ENCODE results near the gene CTDNEP1. TPM values are rescaled to one million over a fixed set of nuclear protein-coding genes. Genes with fewer than 3 reads are reported as not detected.

CTDNEP1 gene
- total RNA-seq, 4 donors from 2014 or later: 38.5 to 82.2 (median 65.9) TPM

- Histone ChIP-seq H3K36me3 (no peaks in the 10 kb centered on the region), H3K27ac (no peak overlapping the region), H3K4me3 (no peak overlapping the region), H3K27me3 (peaks cover 0 to 11% of the 10 kb centered on the region in 2 donors), H3K4me1 (peaks cover 0 to 46% (median 16%) of the 10 kb centered on the region in 4 donors), H3K9me3 (no peaks in the 10 kb centered on the region)
- TF ChIP-seq EP300 (IDR thresholded peaks at IDR 0.05): no peak
- no peak for TF ChIP-seq CTCF (IDR thresholded peaks at IDR 0.05)
- no peak for TF ChIP-seq POLR2A (IDR thresholded peaks at IDR 0.05)
- DNase-seq (ENCODE audit: low spot score in 2 of 2): no peak
- WGBS, 2 donors: 26 to 34% methylated on average over 25 to 37 of the region's 37 CpGs
Measured at GRCh38 chr17:7211491-7212273, 39.9 kb downstream of the CTDNEP1 start.

DNA sequence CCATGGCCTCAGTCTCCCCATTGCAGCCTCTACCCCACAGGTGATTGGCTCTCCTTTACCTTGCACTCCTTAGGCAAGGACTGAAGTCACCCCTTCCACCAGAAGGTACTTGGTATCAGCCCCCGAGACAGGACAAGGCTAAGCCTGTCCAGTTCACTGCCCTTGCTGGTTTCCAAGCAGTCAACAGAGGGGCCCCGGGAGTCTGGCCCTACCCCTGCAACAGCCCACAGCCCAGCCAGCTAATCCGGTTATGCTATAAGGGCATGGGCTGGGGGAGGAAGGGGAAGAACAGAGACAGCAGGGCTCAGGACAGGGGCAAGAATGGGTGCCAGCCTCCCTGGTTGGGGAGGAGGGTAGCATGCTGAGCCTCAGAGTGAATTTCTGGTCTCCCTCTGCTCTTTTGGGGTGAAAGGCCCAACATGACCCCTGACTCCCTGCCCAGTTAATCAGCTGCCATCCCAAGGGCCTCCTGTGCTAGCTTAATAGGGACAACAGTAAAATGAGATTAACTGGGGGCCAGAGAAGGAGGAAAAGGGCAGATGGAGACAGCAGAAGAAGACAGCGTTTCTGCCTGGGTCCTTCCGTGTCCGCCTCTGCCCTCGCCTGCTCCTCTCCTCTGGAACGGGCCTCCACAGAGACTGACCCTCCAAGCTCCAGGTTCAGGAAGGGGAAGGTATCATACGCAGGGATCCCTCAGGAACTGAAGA, 42.6 kb downstream of the CTDNEP1 start:
- no peak for DNase-seq (ENCODE audit: low spot score in 2 of 2)
- Histone ChIP-seq H3K36me3 (no peaks in the 10 kb centered on the region), H3K27me3 (peaks cover 0 to 11% of the 10 kb centered on the region in 2 donors), H3K4me1 (peaks cover 0 to 31% (median 5%) of the 10 kb centered on the region in 4 donors), H3K4me3 (no peak overlapping the region), H3K9me3 (no peaks in the 10 kb centered on the region), H3K27ac (no peak overlapping the region)
- TF ChIP-seq CTCF (IDR thresholded peaks at IDR 0.05): no peak
- TF ChIP-seq EP300 (IDR thresholded peaks at IDR 0.05): no peak
- TF ChIP-seq POLR2A (IDR thresholded peaks at IDR 0.05): no peak
- 78 to 84% methylated on average over 9 of the region's 9 CpGs for WGBS, 2 donors

DNA sequence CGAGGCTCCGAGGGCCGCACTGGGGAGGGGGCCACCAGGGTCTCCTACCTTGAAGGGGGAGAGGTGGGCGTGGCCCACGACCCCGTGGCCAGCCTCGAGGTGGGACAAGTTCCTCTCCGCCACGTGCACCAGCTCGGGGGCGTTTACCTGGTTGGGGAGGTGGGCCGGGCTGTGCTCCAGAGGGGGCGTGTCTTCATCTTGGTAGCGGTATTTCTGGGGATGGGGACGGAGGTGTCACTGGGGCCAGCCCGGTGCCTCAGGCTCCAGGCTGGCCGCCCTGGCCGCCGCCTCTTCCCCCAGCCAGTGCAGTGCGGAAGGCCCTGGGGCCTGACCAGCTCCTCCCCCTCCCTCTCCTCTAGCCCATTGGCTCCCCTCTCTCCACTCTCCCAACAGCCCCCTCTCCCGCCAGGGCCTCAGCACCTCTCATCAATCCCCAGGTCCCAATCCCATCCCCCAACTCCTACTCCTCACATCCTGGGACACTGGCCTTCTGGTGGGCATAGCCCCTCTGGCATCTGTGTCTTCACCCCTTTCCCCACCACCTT, 43.4 kb downstream of the CTDNEP1 start:
- 38 to 43% methylated on average over 19 to 21 of the region's 21 CpGs for WGBS, 2 donors
- Histone ChIP-seq H3K4me1 (peaks cover 0 to 27% (median 4%) of the 10 kb centered on the region in 4 donors), H3K4me3 (no peak overlapping the region), H3K36me3 (peaks cover 0 to 7% (median 3%) of the 10 kb centered on the region in 3 donors), H3K27me3 (peaks cover 0 to 11% of the 10 kb centered on the region in 2 donors), H3K27ac (no peak overlapping the region), H3K9me3 (no peaks in the 10 kb centered on the region)
- no peak for DNase-seq (ENCODE audit: low spot score in 2 of 2)
- TF ChIP-seq CTCF (IDR thresholded peaks at IDR 0.05): no peak
- TF ChIP-seq EP300 (IDR thresholded peaks at IDR 0.05): no peak
- no peak for TF ChIP-seq POLR2A (IDR thresholded peaks at IDR 0.05)

DNA sequence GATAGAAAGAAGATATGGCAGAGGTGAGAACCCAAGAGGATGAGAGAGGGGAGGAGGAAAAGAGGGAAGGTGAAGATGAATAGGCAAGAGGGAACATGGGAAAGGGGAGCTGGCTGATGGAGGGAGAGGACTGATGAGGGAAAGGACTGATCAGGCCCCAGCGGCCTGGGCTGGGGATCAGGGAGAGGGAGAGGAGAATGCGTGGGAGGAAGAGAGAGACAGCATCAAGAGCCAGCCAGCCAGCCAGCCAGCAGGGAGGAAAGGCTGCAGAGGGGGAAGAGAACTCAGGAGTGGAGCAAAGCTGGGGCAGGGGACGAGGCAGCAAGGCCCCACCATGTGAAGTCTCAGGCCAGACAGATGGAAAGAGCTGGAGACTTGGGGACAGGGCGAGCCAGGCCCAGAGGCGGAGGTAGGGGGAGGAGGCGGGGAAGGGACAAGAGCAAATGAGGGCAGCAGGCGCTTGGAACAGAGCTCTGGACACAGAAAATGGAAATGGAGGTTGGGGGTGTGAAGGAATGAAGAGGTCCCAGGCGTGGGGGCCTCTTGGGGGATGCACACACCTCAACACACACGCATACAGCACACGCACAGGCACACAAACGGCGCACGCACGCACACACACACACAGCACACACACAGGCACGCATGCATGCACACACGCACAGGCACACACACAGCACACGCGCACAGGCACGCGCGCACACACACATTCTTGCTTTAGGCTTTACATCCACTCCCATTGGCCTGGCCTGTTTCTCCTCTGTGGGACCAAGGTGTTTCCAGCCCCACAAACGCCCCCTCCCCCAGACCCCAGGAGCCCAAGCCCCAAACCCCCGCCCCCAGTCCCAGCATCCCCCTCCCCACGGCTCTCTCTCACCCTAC, 44.2 kb downstream of the CTDNEP1 start:
- WGBS, 2 donors: 55 to 66% methylated on average over 24 of the region's 24 CpGs
- H3K9me3 ChIP-seq: no peaks in the 10 kb centered on the region
- H3K27ac ChIP-seq: no peak overlapping the region
- DNase-seq (ENCODE audit: low spot score in 2 of 2): no peak
- H3K4me3 ChIP-seq: no peak overlapping the region
- TF ChIP-seq EP300 (IDR thresholded peaks at IDR 0.05): no peak
- no peak for TF ChIP-seq CTCF (IDR thresholded peaks at IDR 0.05)
- no peak for TF ChIP-seq POLR2A (IDR thresholded peaks at IDR 0.05)
- peaks cover 0 to 27% (median 4%) of the 10 kb centered on the region in 4 donors for H3K4me1 ChIP-seq
- H3K36me3 ChIP-seq: peaks cover 0 to 14% (median 4%) of the 10 kb centered on the region in 3 donors
- H3K27me3 ChIP-seq: peaks cover 0 to 6% of the 10 kb centered on the region in 2 donors
